Stimulated activated CD8-positive, alpha-beta memory T cell treated with anti-CD3 and anti-CD28 coated beads, Interleukin-4, amount 100 ng/mL, for 4 hours (primary cell): Measurements from ENCODE around the gene GLP2R.

ENCODE experiments used
- DNase-seq, 2 donors: peaks; one replicate each; pipeline ENCODE4 v3.0.0-alpha.2; 2020; ENCODE audit warnings: low read depth in 2 of 2, low spot score in 1 of 2

GLP2R gene

GRCh38 chr17:9813166-9813565, 12.6 kb upstream of the GLP2R start:
- DNase-seq = no peak

- DNase-seq = no peak
Observed at GRCh38 chr17:9814337-9814945, 11.3 kb upstream of the GLP2R start.

GRCh38 chr17:9816472-9816871, 9.3 kb upstream of the GLP2R start:
- no peak for DNase-seq

- no peak for DNase-seq
Observed at GRCh38 chr17:9817086-9817485, 8.6 kb upstream of the GLP2R start.

GRCh38 chr17:9818760-9819159, 7.0 kb upstream of the GLP2R start:
- no peak for DNase-seq

- DNase-seq = no peak
Observed at GRCh38 chr17:9820448-9820847, 5.3 kb upstream of the GLP2R start.

- no peak for DNase-seq
Observed at GRCh38 chr17:9821921-9822320, 3.8 kb upstream of the GLP2R start, which contains the start of gene GSG1L2. TSS of gene GSG1L2 (minus strand) at chr17:9822079. CDS start at chr17:9822071, 8 bp downstream.

- DNase-seq = no peak
Observed at GRCh38 chr17:9824094-9824493, 1.6 kb upstream of the GLP2R start.

GRCh38 chr17:9824797-9825338, 856 bp upstream of the GLP2R start:
- DNase-seq = no peak

GRCh38 chr17:9828296-9829295, 2.9 kb downstream of the GLP2R start:
- DNase-seq = no peak

GRCh38 chr17:9829343-9829742, 3.6 kb downstream of the GLP2R start:
- no peak for DNase-seq

GRCh38 chr17:9830711-9831110, 5.0 kb downstream of the GLP2R start:
- DNase-seq = no peak

GRCh38 chr17:9833922-9834321, 8.2 kb downstream of the GLP2R start:
- DNase-seq = no peak

GRCh38 chr17:9837551-9838471, 12.1 kb downstream of the GLP2R start:
- no peak for DNase-seq

GRCh38 chr17:9839433-9839832, 13.7 kb downstream of the GLP2R start:
- no peak for DNase-seq

- no peak for DNase-seq
Observed at GRCh38 chr17:9842057-9842758, 16.5 kb downstream of the GLP2R start.

- no peak for DNase-seq
Observed at GRCh38 chr17:9843152-9844010, 17.7 kb downstream of the GLP2R start.

GRCh38 chr17:9844153-9844552, 18.4 kb downstream of the GLP2R start:
- DNase-seq = no peak

GRCh38 chr17:9845306-9845705, 19.6 kb downstream of the GLP2R start:
- DNase-seq = no peak
